NK-92 (cell line): ENCODE measurements around the gene ANGPTL7.

Experiments used
- DNase-seq: peaks from one replicate; lab custom pipeline; 2025; ENCODE audit not compliant: unreplicated experiment; lab: John Stamatoyannopoulos, UW

The ANGPTL7 gene

GRCh38 chr1:11198851-11199594, 9.9 kb downstream of the ANGPTL7 start:
- no peak for DNase-seq

GRCh38 chr1:11204396-11205190, 15.4 kb downstream of the ANGPTL7 start:
- DNase-seq: no peak

GRCh38 chr1:11207898-11208611, 18.9 kb downstream of the ANGPTL7 start:
- no peak for DNase-seq

GRCh38 chr1:11211461-11211860, 22.3 kb downstream of the ANGPTL7 start:
- DNase-seq: no peak

GRCh38 chr1:11211925-11212587, 22.9 kb downstream of the ANGPTL7 start:
- DNase-seq: no peak

GRCh38 chr1:11214698-11215380, 25.7 kb downstream of the ANGPTL7 start:
- DNase-seq: no peak

- DNase-seq: no peak
Observed at GRCh38 chr1:11215381-11216005, 26.3 kb downstream of the ANGPTL7 start.

GRCh38 chr1:11216074-11216473, 26.9 kb downstream of the ANGPTL7 start:
- no peak for DNase-seq

GRCh38 chr1:11227106-11228077, 38.2 kb downstream of the ANGPTL7 start:
- DNase-seq: no peak

GRCh38 chr1:11229203-11229602, 40.0 kb downstream of the ANGPTL7 start:
- DNase-seq: no peak

GRCh38 chr1:11233208-11233607, 44.1 kb downstream of the ANGPTL7 start:
- DNase-seq: no peak

GRCh38 chr1:11237356-11237755, 48.2 kb downstream of the ANGPTL7 start:
- no peak for DNase-seq

GRCh38 chr1:11238311-11238710, 49.2 kb downstream of the ANGPTL7 start:
- no peak for DNase-seq

GRCh38 chr1:11245248-11245647, 56.1 kb downstream of the ANGPTL7 start:
- DNase-seq: no peak
